Uterus (tissue), 4 donors: ENCODE measurements around the gene NHERF1. TPM values are rescaled to one million over a fixed set of nuclear protein-coding genes. Genes with fewer than 3 reads are reported as not detected.
A peak's percentile ranks its signal among the peaks of the same experiment; 100 is the strongest.

Source experiments
- DNase-seq, 2 donors: peaks; one replicate each; pipeline ENCODE4 v3.0.0-alpha.2; 2019 to 2020
- H3K27ac ChIP-seq, 2 donors: fragments of 200-600 bp; sonication (generic); 1 replicate in 1 of 2; 2 replicates in 1 of 2; pipeline ENCODE4 v1.5.1; 2016 to 2018
- H3K27me3 ChIP-seq, 2 donors: fragments of 200-600 bp; sonication (generic); one replicate each; pipeline ENCODE4 v1.5.1; 2018 to 2019; ENCODE audit warnings: control low read depth in 1 of 2
- H3K36me3 ChIP-seq, 2 donors: fragments of 200-600 bp; sonication (generic); one replicate each; pipeline ENCODE4 v1.5.1; 2019; ENCODE audit warnings: control low read depth in 1 of 2
- H3K4me1 ChIP-seq, 2 donors: fragments of 200-600 bp; sonication (generic); one replicate each; pipeline ENCODE4 v1.5.1; 2018 to 2019; ENCODE audit warnings: control low read depth in 1 of 2
- H3K4me3 ChIP-seq, 2 donors: fragments of 200-600 bp; sonication (generic); 1 replicate in 1 of 2; 2 replicates in 1 of 2; pipeline ENCODE4 v1.5.1; 2018 to 2019; ENCODE audit warnings: mild to moderate bottlenecking in 1 of 2
- H3K9me3 ChIP-seq, 2 donors: fragments of 200-600 bp; sonication (generic); one replicate each; pipeline ENCODE4 v1.5.1; 2019; ENCODE audit warnings: control low read depth in 1 of 2
- POLR2A ChIP-seq, 2 donors: fragments of 450-650 bp; IDR thresholded peaks; one replicate each; pipeline ENCODE4 v1.6.1; 2016; ENCODE audit warnings: antibody characterized with exemption in 2 of 2, mild to moderate bottlenecking in 1 of 2, moderate library complexity in 1 of 2
- intact Hi-C: fragments of 100-400 bp; cut with DNase I; formaldehyde crosslinking; loops from one replicate; pipeline ENCODE4 v1.15.1; 2023; ENCODE audit warnings: low total_unique reads
- total RNA-seq, 4 donors: library from RNA; depleted of rRNA in 3 of 4; stranded (reverse); fragments of >200 nt in 3 of 4; gene quantifications; one replicate each; pipeline versions ENCODE4 v1.1.0 to v1.2.4, GENCODE V29; 2014 to 2023
- TF ChIP-seq, protein P1 (sequence below), 4 experiments: fragments of 200-600 bp in 2 of 4; fragments of 450-650 bp in 2 of 4; sonication (generic) in 2 of 4; IDR thresholded peaks; one replicate each; pipeline ENCODE4 v1.5.1; 2016 to 2019; ENCODE audit warnings: antibody characterized with exemption in 4 of 4, mild to moderate bottlenecking in 2 of 4, moderate library complexity in 1 of 4
- donor health status: DM: yes; HTN: yes; CAD: no.

Gene NHERF1
- total RNA-seq, 4 donors from 2014 or later = 3.3 to 16.9 (median 12.0) TPM

DNA sequence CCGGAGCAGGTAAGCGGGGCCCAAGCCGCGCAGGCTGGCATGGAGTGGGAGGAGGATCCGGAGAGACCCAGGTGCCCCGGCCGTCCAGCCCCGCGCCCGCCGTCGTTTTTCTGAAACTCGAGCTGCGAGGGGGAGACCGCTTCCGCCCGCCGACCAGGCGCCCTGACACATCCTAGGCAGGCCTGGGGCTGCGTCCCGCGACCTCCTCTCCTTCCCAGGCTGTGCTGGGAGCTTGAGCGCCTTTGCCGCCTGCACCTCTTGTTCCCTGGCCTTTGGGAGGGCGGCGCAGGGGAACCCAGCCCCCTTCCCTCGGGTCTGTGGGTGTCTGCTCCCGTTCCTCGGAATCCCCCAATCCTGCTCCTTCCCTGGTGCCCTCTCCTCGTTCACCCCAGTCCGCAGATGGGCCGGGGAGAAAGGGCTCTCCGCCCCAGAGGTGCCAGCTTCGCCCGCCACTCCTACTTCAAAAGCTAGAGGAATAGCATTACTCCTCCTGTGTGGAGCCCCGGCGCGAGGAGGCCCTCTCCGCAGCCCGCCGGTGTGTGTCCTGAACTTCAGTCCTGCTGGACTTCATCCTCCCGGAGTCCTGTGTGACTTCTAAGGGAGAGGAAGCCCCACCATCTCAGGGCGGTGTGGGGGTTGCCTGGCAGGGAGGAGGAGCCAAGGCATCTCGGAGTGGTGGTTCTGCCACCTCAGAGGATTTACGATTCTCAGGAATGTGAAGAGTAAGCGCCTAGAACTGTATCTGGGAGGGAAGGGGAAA is 1.0 kb downstream of the NHERF1 start:
- no peaks in the 10 kb centered on the region for H3K36me3 ChIP-seq
- intact Hi-C loops = loop anchor here (10.0 kb wide), 2 partner anchors 115 to 205 kb away; no protein-coding TSS in a partner anchor
- no peak for DNase-seq
- H3K27me3 ChIP-seq = no peaks in the 10 kb centered on the region
- peak overlapping the region; percentile 62 to 92 for H3K4me3 ChIP-seq
- no peaks in the 10 kb centered on the region for H3K9me3 ChIP-seq
- no peaks in the 10 kb centered on the region for H3K4me1 ChIP-seq
- TF ChIP-seq POLR2A (IDR thresholded peaks at IDR 0.05) = no peak
- TF ChIP-seq, protein P1, sequence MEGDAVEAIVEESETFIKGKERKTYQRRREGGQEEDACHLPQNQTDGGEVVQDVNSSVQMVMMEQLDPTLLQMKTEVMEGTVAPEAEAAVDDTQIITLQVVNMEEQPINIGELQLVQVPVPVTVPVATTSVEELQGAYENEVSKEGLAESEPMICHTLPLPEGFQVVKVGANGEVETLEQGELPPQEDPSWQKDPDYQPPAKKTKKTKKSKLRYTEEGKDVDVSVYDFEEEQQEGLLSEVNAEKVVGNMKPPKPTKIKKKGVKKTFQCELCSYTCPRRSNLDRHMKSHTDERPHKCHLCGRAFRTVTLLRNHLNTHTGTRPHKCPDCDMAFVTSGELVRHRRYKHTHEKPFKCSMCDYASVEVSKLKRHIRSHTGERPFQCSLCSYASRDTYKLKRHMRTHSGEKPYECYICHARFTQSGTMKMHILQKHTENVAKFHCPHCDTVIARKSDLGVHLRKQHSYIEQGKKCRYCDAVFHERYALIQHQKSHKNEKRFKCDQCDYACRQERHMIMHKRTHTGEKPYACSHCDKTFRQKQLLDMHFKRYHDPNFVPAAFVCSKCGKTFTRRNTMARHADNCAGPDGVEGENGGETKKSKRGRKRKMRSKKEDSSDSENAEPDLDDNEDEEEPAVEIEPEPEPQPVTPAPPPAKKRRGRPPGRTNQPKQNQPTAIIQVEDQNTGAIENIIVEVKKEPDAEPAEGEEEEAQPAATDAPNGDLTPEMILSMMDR (IDR thresholded peaks at IDR 0.05) = no peak
- H3K27ac ChIP-seq = peak overlapping the region; percentile 30 to 78

DNA sequence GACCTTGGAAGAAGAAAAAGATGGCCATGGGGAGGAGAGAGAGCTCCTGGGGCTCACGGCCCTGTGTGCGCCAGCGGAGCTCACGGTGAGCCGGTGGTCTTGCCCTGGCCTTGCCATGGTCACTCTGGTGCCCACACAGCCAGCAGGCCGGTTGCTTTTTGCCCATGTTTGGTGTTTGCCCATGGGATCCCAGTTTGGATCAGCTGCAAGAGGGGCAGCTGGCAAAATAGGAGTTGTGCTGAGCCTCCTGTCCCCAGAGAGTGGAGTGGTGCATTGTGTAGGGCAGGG is 1.6 kb downstream of the NHERF1 start:
- H3K4me1 ChIP-seq = no peaks in the 10 kb centered on the region
- DNase-seq = no peak

GRCh38 chr17:74750327-74751069 is 2.1 kb downstream of the NHERF1 start:
- intact Hi-C loops = no loop called here
- DNase-seq = no peak
- H3K27me3 ChIP-seq = no peaks in the 10 kb centered on the region
- no peaks in the 10 kb centered on the region for H3K36me3 ChIP-seq
- H3K27ac ChIP-seq = peak overlapping the region in 1 of 2 donors; percentile 78
- H3K4me1 ChIP-seq = no peaks in the 10 kb centered on the region
- H3K9me3 ChIP-seq = no peaks in the 10 kb centered on the region
- TF ChIP-seq, protein P1 (IDR thresholded peaks at IDR 0.05) = no peak
- TF ChIP-seq POLR2A (IDR thresholded peaks at IDR 0.05) = no peak
- peak overlapping the region in 1 of 2 donors; percentile 92 for H3K4me3 ChIP-seq

More for the DNA sequence above, 1.6 kb downstream of the NHERF1 start:
- Histone ChIP-seq H3K27ac (peak overlapping the region in 1 of 2 donors; percentile 78), H3K4me3 (peak overlapping the region in 1 of 2 donors; percentile 92), H3K27me3 (no peaks in the 10 kb centered on the region), H3K9me3 (no peaks in the 10 kb centered on the region), H3K36me3 (no peaks in the 10 kb centered on the region)
- TF ChIP-seq, protein P1 (IDR thresholded peaks at IDR 0.05) = no peak
- TF ChIP-seq POLR2A (IDR thresholded peaks at IDR 0.05) = no peak
- intact Hi-C loops = no loop called here

GRCh38 chr17:74752415-74752814 is 4.0 kb downstream of the NHERF1 start:
- no peaks in the 10 kb centered on the region for H3K9me3 ChIP-seq
- H3K36me3 ChIP-seq = no peaks in the 10 kb centered on the region
- no peak for DNase-seq
- no peak for TF ChIP-seq POLR2A (IDR thresholded peaks at IDR 0.05)
- TF ChIP-seq, protein P1 (IDR thresholded peaks at IDR 0.05) = no peak
- H3K4me1 ChIP-seq = no peaks in the 10 kb centered on the region
- H3K4me3 ChIP-seq = no peak overlapping the region
- H3K27ac ChIP-seq = no peak overlapping the region
- no peaks in the 10 kb centered on the region for H3K27me3 ChIP-seq
- intact Hi-C loops = no loop called here

- no peak overlapping the region for H3K4me3 ChIP-seq
- DNase-seq = no peak
- no peaks in the 10 kb centered on the region for H3K36me3 ChIP-seq
- H3K27ac ChIP-seq = no peak overlapping the region
- no peaks in the 10 kb centered on the region for H3K4me1 ChIP-seq
- H3K9me3 ChIP-seq = no peaks in the 10 kb centered on the region
- TF ChIP-seq POLR2A (IDR thresholded peaks at IDR 0.05) = no peak
- TF ChIP-seq, protein P1 (IDR thresholded peaks at IDR 0.05) = no peak
- intact Hi-C loops = no loop called here
- H3K27me3 ChIP-seq = no peaks in the 10 kb centered on the region
Measured at GRCh38 chr17:74752822-74753401, 4.5 kb downstream of the NHERF1 start.
